Motor neuron (in vitro differentiated cells): Measurements from ENCODE around the gene DCLRE1B. TPM values are rescaled to one million over a fixed set of nuclear protein-coding genes. Genes with fewer than 3 reads are reported as not detected.
A peak's percentile ranks its signal among the peaks of the same experiment; 100 is the strongest.
"Not testable (repeated sequence)": the region's sequence is repeated elsewhere in the genome, so short reads cannot be mapped to it uniquely, and the experiment has no call there.

ENCODE experiments used
- ATAC-seq, 8 experiments: fragments of 200-7000 bp; cut with Tn5 transposase; replicated peaks in 6 of 8; 2 replicates each; pipeline ENCODE4 v1.8.0; 2021; ENCODE audit warnings: mild to moderate bottlenecking in 8 of 8, moderate library complexity in 8 of 8
- H3K27ac ChIP-seq, 2 donors: fragments of 250-450 bp; sonication (Bioruptor Pico); 2 replicates each; pipeline ENCODE4 v1.9.0; 2021; ENCODE audit warnings: antibody characterized with exemption in 2 of 2, mild to moderate bottlenecking in 2 of 2, moderate library complexity in 1 of 2
- H3K4me1 ChIP-seq, 2 donors: fragments of 250-450 bp; sonication (Bioruptor Pico); replicated peaks in 1 of 2; 2 replicates each; pipeline ENCODE4 v1.6.1; 2021; ENCODE audit warnings: antibody characterized with exemption in 2 of 2, mild to moderate bottlenecking in 2 of 2, moderate library complexity in 1 of 2
- H3K4me3 ChIP-seq, 5 donors: fragments of 250-450 bp; sonication (Bioruptor Pico); 2 replicates each; pipeline ENCODE4 v1.9.0; 2021; ENCODE audit warnings: antibody characterized with exemption in 5 of 5, mild to moderate bottlenecking in 5 of 5, moderate library complexity in 4 of 5
- WGBS, 10 experiments: fragments of 450-650 bp; shearing (Covaris generic); methylation state at CpG; one replicate each; pipeline ENCODE4 v1.0.0; 2022; 5-methylcytosine and 5-hydroxymethylcytosine counted together
- in situ Hi-C, 9 experiments: fragments of 400-800 bp; cut with MboI; loops; one replicate each; pipeline ENCODE4 v1.15.0; 2021; ENCODE audit warnings: low sequenced_read_pairs in 9 of 9, low pct_unique_long_range_greater_than_20kb in 2 of 9; ENCODE audit not compliant: unreplicated experiment in 9 of 9
- total RNA-seq, 8 experiments: library from RNA; unstranded; fragments of 300-600 nt; gene quantifications; 2 replicates each; pipeline versions ENCODE4 v1.2.3 to v1.2.4, GENCODE V29; 2022

DCLRE1B gene
- total RNA-seq, 8 experiments from 2014 or later: 1.6 to 14.2 (median 6.4) TPM

DNA sequence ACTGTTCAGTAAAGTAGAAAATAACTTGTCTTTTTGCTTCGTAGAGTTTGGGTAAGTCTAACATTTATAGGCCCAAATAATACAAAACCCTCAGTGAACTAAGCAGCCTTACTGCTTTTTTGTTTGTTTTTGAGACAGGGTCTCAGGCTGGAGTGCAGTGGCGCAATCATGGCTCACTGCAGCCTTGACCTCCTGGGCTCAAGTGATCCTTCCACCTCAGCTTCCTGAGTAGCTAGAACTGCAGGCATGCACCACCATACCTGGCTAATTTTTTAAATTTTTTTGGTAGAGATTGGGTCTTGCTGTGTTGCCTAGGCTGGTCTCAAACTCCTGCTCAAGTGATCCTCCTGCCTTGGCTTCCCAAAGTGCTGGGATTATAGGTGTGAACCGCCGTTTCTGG, 43.0 kb downstream of the DCLRE1B start:
- ATAC-seq, in situ Hi-C loops, H3K4me1 ChIP-seq, H3K4me3 ChIP-seq, H3K27ac ChIP-seq: not testable (repeated sequence)
- 77 to 100% (median 89%) methylated on average over 3 to 4 of the region's 4 CpGs; no CpG with 5 or more reads in 1 of the 10 experiments for WGBS, 10 experiments

DNA sequence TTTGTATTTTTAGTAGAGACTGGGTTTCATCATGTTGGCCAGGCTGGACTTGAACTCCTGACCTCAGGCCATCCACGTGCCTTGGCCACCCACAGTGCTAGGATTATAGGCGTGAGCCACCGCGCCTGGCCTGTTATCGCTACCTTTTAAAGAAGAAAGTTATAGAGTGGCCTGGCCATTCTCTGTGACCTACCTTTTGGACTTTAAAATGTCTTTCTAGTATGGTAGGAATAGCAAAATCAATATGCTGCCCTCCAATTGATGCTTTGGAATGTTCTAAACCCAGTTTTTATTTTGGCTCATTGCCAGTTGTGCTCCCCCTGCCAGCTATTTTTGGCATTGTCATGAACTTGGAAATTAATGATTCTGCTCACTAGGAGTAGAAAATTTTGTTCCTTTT, 43.9 kb downstream of the DCLRE1B start:
- H3K4me3 ChIP-seq: no peak overlapping the region
- no peak overlapping the region for H3K27ac ChIP-seq
- H3K4me1 ChIP-seq: peaks cover 7 to 9% of the 10 kb centered on the region in 2 donors
- no peak for ATAC-seq
- in situ Hi-C loops: no loop called here
- 40 to 100% (median 77%) methylated on average over 1 to 5 of the region's 5 CpGs; no CpG with 5 or more reads in 3 of the 10 experiments for WGBS, 10 experiments

DNA sequence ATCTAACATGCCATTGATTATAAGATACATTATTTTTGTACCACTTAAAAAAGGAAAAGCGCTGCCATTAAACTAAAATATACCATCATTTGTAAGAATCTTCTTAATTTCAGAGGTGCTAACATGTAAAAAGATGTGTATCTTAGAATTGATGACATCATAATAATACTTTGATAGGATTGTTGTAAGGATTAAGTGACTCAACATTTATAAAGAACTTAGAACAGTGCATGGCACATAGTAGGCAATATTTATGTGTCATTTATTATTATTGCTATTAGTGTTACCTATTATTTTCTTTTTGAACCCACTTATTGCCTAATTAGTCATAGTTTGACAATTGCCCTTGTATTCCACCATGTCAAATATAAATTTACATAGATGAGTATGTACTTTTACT, 45.8 kb downstream of the DCLRE1B start:
- peaks cover 7 to 9% of the 10 kb centered on the region in 2 donors for H3K4me1 ChIP-seq
- H3K27ac ChIP-seq: no peak overlapping the region
- ATAC-seq: no peak
- in situ Hi-C loops: loop anchor here in 1 of 9 experiments (25.0 kb wide), 1 partner anchor 736 kb away; the partner anchor contains the start of gene AMPD1
- WGBS, 10 experiments: 75 to 100% (median 97%) methylated on average over 1 of the region's 1 CpG; no CpG with 5 or more reads in 2 of the 10 experiments
- H3K4me3 ChIP-seq: no peak overlapping the region

DNA sequence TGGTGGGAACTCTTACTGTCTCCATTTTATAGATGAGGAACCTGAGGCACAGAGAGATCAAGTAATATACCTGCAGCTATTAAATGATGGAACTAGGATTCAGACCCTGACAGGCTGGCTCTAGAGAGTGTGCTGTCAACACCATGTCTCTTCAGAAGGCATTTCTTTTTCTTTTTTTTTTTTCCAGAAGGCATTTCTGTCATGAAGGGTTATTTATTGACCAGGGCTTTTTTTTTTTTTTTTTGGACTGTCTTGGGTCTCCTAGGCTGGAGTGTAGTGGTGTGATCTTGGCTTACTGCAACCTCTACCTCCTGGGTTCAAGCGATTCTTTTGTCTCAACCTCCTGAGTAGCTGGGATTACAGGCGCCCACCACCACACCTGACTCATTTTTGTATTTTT, 46.6 kb downstream of the DCLRE1B start:
- in situ Hi-C loops: loop anchor here in 1 of 9 experiments (25.0 kb wide), 1 partner anchor 736 kb away; the partner anchor contains the start of gene AMPD1
- WGBS, 10 experiments: 92 to 100% (median 100%) methylated on average over 1 to 2 of the region's 2 CpGs; no CpG with 5 or more reads in 3 of the 10 experiments

DNA sequence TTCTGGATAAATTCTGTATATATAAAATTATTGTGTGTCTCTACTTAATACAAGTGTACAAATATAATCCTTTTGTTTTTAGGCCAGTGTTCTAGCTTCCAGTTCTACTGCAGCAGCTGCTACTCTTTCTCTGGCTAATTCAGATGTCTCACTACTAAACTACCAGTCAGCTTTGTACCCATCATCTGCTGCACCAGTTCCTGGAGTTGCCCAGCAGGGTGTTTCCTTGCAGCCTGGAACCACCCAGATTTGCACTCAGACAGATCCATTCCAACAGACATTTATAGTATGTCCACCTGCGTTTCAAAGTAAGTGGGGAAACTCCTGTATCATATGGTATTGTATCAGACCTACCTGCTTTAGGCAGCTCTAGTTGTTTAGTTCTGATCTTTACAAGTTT, 52.9 kb downstream of the DCLRE1B start:
- Histone ChIP-seq H3K4me3 (no peak overlapping the region), H3K27ac (no peak overlapping the region), H3K4me1 (no peaks in the 10 kb centered on the region)
- 33 to 100% (median 93%) methylated on average over 1 of the region's 1 CpG; no CpG with 5 or more reads in 4 of the 10 experiments for WGBS, 10 experiments
- in situ Hi-C loops: loop anchor here in 1 of 9 experiments (25.0 kb wide), 1 partner anchor 729 kb away; the partner anchor contains the start of gene AMPD1
- ATAC-seq: peak in 2 of 8 experiments; percentile 34 to 57

More for the DNA sequence above, 46.6 kb downstream of the DCLRE1B start:
- H3K27ac ChIP-seq: no peak overlapping the region
- H3K4me3 ChIP-seq: no peak overlapping the region
- no peak for ATAC-seq
- H3K4me1 ChIP-seq: peaks cover 6 to 7% of the 10 kb centered on the region in 2 donors

DNA sequence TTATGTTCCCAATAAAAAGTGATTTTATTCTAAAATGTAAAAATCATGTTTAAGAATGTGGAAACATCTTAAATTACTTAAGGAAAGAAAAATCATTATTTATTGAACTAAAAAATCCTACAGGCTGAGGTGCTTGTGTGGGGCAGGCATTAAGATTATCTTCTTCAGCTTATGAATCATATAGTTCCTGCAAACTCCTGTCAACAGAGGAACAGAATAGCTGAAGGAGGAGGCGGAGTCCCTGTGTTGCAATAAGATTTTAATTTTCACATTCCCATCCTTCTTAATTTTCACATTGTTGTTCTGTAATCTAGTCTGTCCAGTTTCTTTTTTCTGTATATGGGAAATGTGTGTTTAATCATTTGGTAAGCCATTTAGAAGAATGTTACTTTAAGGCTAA, 53.6 kb downstream of the DCLRE1B start:
- Histone ChIP-seq H3K4me1 (no peaks in the 10 kb centered on the region), H3K4me3 (no peak overlapping the region), H3K27ac (no peak overlapping the region)
- WGBS, 10 experiments: 88 to 100% (median 100%) methylated on average over 1 of the region's 1 CpG
- in situ Hi-C loops: loop anchor here in 1 of 9 experiments (25.0 kb wide), 1 partner anchor 729 kb away; the partner anchor contains the start of gene AMPD1
- peak in 2 of 8 experiments; percentile 60 to 74 for ATAC-seq

DNA sequence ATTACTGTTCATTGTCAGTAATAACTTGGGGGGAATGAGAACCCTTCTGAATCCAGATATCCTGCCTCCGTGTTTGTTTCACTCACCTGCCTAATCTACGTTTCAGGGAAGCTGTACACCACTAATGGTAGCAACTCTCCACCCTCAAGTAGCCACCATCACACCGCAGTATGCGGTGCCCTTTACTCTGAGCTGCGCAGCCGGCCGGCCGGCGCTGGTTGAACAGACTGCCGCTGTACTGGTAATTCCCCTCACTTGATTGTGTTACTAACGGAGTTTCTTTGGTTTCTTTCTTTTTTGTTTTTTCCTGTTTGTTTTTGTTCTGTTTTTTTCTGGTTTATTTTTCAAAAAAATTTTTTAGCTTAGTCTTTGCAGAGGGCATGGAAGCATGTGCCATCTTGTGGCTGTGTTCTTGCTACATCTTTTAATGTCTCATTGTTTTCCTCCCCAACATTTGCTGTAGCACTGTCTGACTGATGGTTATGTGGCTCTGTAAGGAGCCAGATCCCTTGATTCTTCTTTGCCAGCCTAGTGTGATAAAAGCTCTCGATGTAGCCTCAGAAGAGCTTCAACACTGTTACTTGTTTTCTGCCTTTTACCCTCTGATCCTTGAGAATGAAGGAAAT, 58.3 kb downstream of the DCLRE1B start:
- in situ Hi-C loops: loop anchor here in 1 of 9 experiments (25.0 kb wide), 1 partner anchor 724 kb away; the partner anchor contains the start of gene AMPD1
- 70 to 98% (median 91%) methylated on average over 1 to 12 of the region's 12 CpGs for WGBS, 10 experiments
- no peak for ATAC-seq
- Histone ChIP-seq H3K4me3 (no peak overlapping the region), H3K27ac (no peak overlapping the region), H3K4me1 (no peaks in the 10 kb centered on the region)

Other genes starting within 250 kb of the DCLRE1B start
- 10 to 100 TPM; 15.8 to 41.4 (median 22.8) TPM for gene PHTF1, start 145.8 kb upstream of the DCLRE1B start, total RNA-seq
- 10 to 100 TPM in 6 of 8 experiments, 1 to 10 TPM in 2; 5.1 to 37.1 (median 22.4) TPM for gene RSBN1, start 92.8 kb upstream of the DCLRE1B start, total RNA-seq
- 1 to 10 TPM in 1 of 8 experiments, under 1 TPM in 4, not detected in 3; 0.11 to 1.0 (median 0.18) TPM for gene PTPN22, start 33.6 kb upstream of the DCLRE1B start, total RNA-seq
- gene BCL2L15, start 17.7 kb upstream of the DCLRE1B start, total RNA-seq: 1 to 10 TPM in 2 of 8 experiments, under 1 TPM in 6; 0.20 to 3.5 (median 0.61) TPM
- gene AP4B1, start 527 bp upstream of the DCLRE1B start, total RNA-seq: 10 to 100 TPM; 15.3 to 45.2 (median 24.7) TPM
- 10 to 100 TPM; 12.5 to 59.5 (median 30.9) TPM for gene HIPK1, start 24.0 kb downstream of the DCLRE1B start, total RNA-seq
- gene OLFML3, start 74.1 kb downstream of the DCLRE1B start, total RNA-seq: 100 to 1,000 TPM in 1 of 8 experiments, 10 to 100 TPM in 1, 1 to 10 TPM in 4, under 1 TPM in 2; 0.27 to 172 (median 3.8) TPM
- 10 to 100 TPM in 4 of 8 experiments, 1 to 10 TPM in 1, under 1 TPM in 2, not detected in 1; 0.10 to 13.9 (median 10.7) TPM for gene SYT6, start 248.5 kb downstream of the DCLRE1B start, total RNA-seq